Panc1 (cell line): ENCODE measurements around the gene IGFLR1.

Source experiments
- POLR2AphosphoS5 ChIP-seq: IDR thresholded peaks from 2 replicates; pipeline ENCODE4 v1.6.1; 2012; ENCODE audit warnings: mild to moderate bottlenecking, low read depth, low read length, moderate library complexity
- SIN3A ChIP-seq: IDR thresholded peaks from 2 replicates; pipeline ENCODE4 v1.6.1; 2012; ENCODE audit warnings: low read depth, mild to moderate bottlenecking, low read length, moderate library complexity, borderline replicate concordance; ENCODE audit not compliant: insufficient read depth
- TCF7L2 ChIP-seq: IDR thresholded peaks from 2 replicates; pipeline ENCODE4 v1.6.1; 2011; ENCODE audit warnings: mild to moderate bottlenecking, low read depth, low read length, inconsistent platforms
- TF ChIP-seq, protein P1 (sequence below): fragments of 450-650 bp; IDR thresholded peaks from 2 replicates; pipeline ENCODE4 v1.5.1; 2017; ENCODE audit warnings: mild to moderate bottlenecking
- TF ChIP-seq, protein P2 (sequence below), 2 experiments: IDR thresholded peaks; 2 replicates each; pipeline ENCODE4 v1.6.1; 2011 to 2012; ENCODE audit warnings: low read depth in 2 of 2, control low read depth in 1 of 2, low read length in 1 of 2, mild to moderate bottlenecking in 1 of 2, moderate library complexity in 1 of 2; ENCODE audit not compliant: insufficient read depth in 1 of 2

DNA sequence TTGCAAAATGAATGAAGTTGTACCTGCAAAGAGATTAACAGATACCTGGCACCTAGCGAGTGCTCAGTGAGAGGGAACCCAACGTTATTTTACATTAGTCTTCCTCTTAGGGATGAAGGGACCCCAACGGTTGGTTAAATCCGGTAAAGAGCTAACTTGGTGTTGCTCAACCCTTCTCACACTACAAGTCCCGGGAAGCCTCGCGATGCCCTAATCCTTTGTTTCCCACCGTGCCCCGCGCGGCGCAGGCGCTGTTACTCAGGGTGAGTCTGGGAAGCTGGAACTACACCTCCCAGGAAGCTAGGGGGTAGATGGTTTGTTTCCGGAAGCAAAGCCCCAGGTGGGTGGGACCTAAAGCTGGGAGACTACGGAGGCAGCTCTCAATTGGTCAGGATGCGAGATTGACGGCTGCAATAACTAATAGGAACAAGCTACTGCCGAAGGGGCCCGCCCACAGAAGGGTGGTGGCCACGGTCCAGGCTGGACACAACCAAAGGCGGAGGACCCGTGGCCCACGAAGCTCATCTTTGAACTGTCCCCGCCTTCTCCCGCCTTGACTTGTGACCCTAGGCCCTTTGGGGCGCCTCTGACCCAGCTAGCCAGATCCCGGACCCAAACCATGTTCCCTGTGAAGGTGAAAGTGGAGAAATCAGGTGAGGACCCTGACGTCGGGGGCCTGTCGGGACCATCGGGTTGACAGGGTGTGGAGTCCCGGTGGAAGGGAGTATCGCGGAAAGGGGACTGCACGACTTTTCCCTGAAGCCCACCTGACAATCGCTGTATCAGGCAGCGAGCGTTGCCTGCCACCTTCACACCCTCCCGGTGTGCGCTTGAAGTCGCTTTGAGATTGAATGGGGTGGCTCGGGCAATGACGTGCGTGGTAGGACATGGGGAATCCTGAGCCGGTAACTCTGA is 6.1 kb upstream of the IGFLR1 start, which contains the start of gene LIN37:
- TF ChIP-seq SIN3A (0 out of 2 replicates have a peak, but pooled peaks have one; percentile 72), TCF7L2 (peak; percentile 55; the same call in 1 of the 2 replicates), POLR2AphosphoS5 (peak; percentile 96)
- TF ChIP-seq, protein P1, sequence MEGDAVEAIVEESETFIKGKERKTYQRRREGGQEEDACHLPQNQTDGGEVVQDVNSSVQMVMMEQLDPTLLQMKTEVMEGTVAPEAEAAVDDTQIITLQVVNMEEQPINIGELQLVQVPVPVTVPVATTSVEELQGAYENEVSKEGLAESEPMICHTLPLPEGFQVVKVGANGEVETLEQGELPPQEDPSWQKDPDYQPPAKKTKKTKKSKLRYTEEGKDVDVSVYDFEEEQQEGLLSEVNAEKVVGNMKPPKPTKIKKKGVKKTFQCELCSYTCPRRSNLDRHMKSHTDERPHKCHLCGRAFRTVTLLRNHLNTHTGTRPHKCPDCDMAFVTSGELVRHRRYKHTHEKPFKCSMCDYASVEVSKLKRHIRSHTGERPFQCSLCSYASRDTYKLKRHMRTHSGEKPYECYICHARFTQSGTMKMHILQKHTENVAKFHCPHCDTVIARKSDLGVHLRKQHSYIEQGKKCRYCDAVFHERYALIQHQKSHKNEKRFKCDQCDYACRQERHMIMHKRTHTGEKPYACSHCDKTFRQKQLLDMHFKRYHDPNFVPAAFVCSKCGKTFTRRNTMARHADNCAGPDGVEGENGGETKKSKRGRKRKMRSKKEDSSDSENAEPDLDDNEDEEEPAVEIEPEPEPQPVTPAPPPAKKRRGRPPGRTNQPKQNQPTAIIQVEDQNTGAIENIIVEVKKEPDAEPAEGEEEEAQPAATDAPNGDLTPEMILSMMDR: no peak
- TF ChIP-seq, protein P2, sequence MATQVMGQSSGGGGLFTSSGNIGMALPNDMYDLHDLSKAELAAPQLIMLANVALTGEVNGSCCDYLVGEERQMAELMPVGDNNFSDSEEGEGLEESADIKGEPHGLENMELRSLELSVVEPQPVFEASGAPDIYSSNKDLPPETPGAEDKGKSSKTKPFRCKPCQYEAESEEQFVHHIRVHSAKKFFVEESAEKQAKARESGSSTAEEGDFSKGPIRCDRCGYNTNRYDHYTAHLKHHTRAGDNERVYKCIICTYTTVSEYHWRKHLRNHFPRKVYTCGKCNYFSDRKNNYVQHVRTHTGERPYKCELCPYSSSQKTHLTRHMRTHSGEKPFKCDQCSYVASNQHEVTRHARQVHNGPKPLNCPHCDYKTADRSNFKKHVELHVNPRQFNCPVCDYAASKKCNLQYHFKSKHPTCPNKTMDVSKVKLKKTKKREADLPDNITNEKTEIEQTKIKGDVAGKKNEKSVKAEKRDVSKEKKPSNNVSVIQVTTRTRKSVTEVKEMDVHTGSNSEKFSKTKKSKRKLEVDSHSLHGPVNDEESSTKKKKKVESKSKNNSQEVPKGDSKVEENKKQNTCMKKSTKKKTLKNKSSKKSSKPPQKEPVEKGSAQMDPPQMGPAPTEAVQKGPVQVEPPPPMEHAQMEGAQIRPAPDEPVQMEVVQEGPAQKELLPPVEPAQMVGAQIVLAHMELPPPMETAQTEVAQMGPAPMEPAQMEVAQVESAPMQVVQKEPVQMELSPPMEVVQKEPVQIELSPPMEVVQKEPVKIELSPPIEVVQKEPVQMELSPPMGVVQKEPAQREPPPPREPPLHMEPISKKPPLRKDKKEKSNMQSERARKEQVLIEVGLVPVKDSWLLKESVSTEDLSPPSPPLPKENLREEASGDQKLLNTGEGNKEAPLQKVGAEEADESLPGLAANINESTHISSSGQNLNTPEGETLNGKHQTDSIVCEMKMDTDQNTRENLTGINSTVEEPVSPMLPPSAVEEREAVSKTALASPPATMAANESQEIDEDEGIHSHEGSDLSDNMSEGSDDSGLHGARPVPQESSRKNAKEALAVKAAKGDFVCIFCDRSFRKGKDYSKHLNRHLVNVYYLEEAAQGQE (IDR thresholded peaks at IDR 0.05; ENCODE audit: insufficient read depth in 1 of 2, low read depth in 2 of 2, low read length in 1 of 2): no peak
